ENCODE measurements around the gene MTARC1.

DNA sequence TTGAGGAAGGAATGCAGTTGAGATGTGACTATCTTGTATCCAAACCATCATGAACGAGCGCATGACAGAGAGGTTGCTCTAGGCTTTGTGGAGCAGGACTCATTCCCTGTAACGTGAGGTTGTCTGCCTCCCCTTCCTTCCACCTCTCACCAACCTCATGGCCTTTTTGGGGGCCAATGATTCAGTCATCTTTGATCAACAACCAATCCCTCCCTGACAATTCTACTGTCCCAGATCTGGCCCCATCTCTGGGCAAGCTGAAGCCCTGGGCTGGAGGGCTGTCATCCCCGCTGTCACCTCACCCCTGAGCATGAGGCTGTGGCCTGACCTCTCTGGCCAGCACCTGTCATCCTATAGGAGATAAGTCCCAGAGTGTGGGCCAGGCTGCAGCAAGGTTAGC is 19.7 kb downstream of the MTARC1 start:
- TF ChIP-seq, protein P1, sequence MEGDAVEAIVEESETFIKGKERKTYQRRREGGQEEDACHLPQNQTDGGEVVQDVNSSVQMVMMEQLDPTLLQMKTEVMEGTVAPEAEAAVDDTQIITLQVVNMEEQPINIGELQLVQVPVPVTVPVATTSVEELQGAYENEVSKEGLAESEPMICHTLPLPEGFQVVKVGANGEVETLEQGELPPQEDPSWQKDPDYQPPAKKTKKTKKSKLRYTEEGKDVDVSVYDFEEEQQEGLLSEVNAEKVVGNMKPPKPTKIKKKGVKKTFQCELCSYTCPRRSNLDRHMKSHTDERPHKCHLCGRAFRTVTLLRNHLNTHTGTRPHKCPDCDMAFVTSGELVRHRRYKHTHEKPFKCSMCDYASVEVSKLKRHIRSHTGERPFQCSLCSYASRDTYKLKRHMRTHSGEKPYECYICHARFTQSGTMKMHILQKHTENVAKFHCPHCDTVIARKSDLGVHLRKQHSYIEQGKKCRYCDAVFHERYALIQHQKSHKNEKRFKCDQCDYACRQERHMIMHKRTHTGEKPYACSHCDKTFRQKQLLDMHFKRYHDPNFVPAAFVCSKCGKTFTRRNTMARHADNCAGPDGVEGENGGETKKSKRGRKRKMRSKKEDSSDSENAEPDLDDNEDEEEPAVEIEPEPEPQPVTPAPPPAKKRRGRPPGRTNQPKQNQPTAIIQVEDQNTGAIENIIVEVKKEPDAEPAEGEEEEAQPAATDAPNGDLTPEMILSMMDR (IDR thresholded peaks at IDR 0.05) = no peak
- TF ChIP-seq EZH2 (IDR thresholded peaks at IDR 0.05; ENCODE audit: borderline replicate concordance, insufficient read depth, low read depth, low read length, poor library complexity, severe bottlenecking) = no peak

Data from B cell (primary cell).